DOHH2 (cell line): ENCODE measurements around the gene AMPD3.

ENCODE experiments used
- H3F3A ChIP-seq: fragments of 200-600 bp; sonication (generic), shearing (Covaris generic); 2 replicates; pipeline ENCODE4 v1.6.0; 2016; ENCODE audit warnings: antibody characterized with exemption, mild to moderate bottlenecking; ENCODE audit not compliant: control insufficient read depth, insufficient read depth
- H3K27ac ChIP-seq: fragments of 200-600 bp; sonication (generic); 2 replicates; pipeline ENCODE4 v1.5.1; 2014; ENCODE audit warnings: low read depth, mild to moderate bottlenecking, low read length, moderate library complexity
- H3K27me3 ChIP-seq: fragments of 200-600 bp; sonication (generic); 2 replicates; pipeline ENCODE4 v1.6.1; 2014; ENCODE audit warnings: mild to moderate bottlenecking, low read length, mixed read lengths; ENCODE audit not compliant: control insufficient read depth
- H3K36me3 ChIP-seq: fragments of 200-600 bp; sonication (generic); 2 replicates; pipeline ENCODE4 v1.6.1; 2014; ENCODE audit warnings: mild to moderate bottlenecking, low read length, moderate library complexity, mixed read lengths; ENCODE audit not compliant: control insufficient read depth
- H3K4me1 ChIP-seq: fragments of 200-600 bp; sonication (generic); 2 replicates; pipeline ENCODE4 v1.6.1; 2014; ENCODE audit warnings: mild to moderate bottlenecking, low read length, mixed read lengths; ENCODE audit not compliant: control insufficient read depth
- H3K4me2 ChIP-seq: fragments of 200-600 bp; sonication (generic); 2 replicates; pipeline ENCODE4 v1.6.0; 2014; ENCODE audit warnings: mild to moderate bottlenecking, low read length, moderate library complexity
- H3K4me3 ChIP-seq: fragments of 200-600 bp; sonication (generic); 2 replicates; pipeline ENCODE4 v1.5.1; 2014; ENCODE audit warnings: mild to moderate bottlenecking, low read length, mixed read lengths
- H3K79me2 ChIP-seq: fragments of 200-600 bp; sonication (generic); 2 replicates; pipeline ENCODE4 v1.6.1; 2014; ENCODE audit warnings: mild to moderate bottlenecking, low read length, mixed read lengths; ENCODE audit not compliant: control insufficient read depth
- H3K9me2 ChIP-seq: fragments of 200-600 bp; sonication (generic); replicated peaks from 2 replicates; pipeline ENCODE4 v1.6.1; 2014; ENCODE audit warnings: mild to moderate bottlenecking, low read length, mixed read lengths; ENCODE audit not compliant: control insufficient read depth
- H3K9me3 ChIP-seq: fragments of 200-600 bp; sonication (generic); 2 replicates; pipeline ENCODE4 v1.6.1; 2014; ENCODE audit warnings: antibody characterized with exemption, low read length, mixed read lengths; ENCODE audit not compliant: control insufficient read depth, insufficient read depth
- H4K20me1 ChIP-seq: fragments of 200-600 bp; sonication (generic); 2 replicates; pipeline ENCODE4 v1.6.0; 2014; ENCODE audit warnings: low read depth, mild to moderate bottlenecking, antibody characterized with exemption, low read length, moderate library complexity; ENCODE audit not compliant: control insufficient read depth, insufficient read depth
- CTCF ChIP-seq: fragments of 200-600 bp; sonication (generic); IDR thresholded peaks from one replicate; pipeline ENCODE4 v1.5.1; 2014; ENCODE audit warnings: antibody characterized with exemption, mild to moderate bottlenecking, low read depth, low read length; ENCODE audit not compliant: poor library complexity, severe bottlenecking
- EZH2phosphoT487 ChIP-seq: fragments of 200-600 bp; sonication (generic); IDR thresholded peaks from 2 replicates; pipeline ENCODE4 v1.6.1; 2017; ENCODE audit warnings: borderline replicate concordance, mild to moderate bottlenecking, antibody characterized with exemption, low read length, moderate library complexity, mixed read lengths

AMPD3 gene

GRCh38 chr11:10532526-10532925, 77.5 kb downstream of the AMPD3 start:
- Histone ChIP-seq H3K4me1 (peaks cover 20% of the 10 kb centered on the region), H3K36me3 (peaks cover 24% of the 10 kb centered on the region), H3K27me3 (no peaks in the 10 kb centered on the region), H3K4me3 (no peak overlapping the region), H3F3A (no peaks in the 10 kb centered on the region), H3K79me2 (no peaks in the 10 kb centered on the region), H3K9me2 (no peaks in the 10 kb centered on the region), H4K20me1 (no peaks in the 10 kb centered on the region), H3K4me2 (no peak overlapping the region), H3K27ac (no peak overlapping the region), H3K9me3 (no peaks in the 10 kb centered on the region)
- no peak for TF ChIP-seq EZH2phosphoT487
- TF ChIP-seq CTCF = no peak

- Histone ChIP-seq H3K27ac (no peak overlapping the region), H3K4me3 (no peak overlapping the region), H3K9me2 (no peaks in the 10 kb centered on the region), H3F3A (no peaks in the 10 kb centered on the region), H3K79me2 (no peaks in the 10 kb centered on the region), H3K36me3 (peaks cover 24% of the 10 kb centered on the region), H3K4me2 (no peak overlapping the region), H3K4me1 (peaks cover 20% of the 10 kb centered on the region), H3K27me3 (no peaks in the 10 kb centered on the region), H3K9me3 (no peaks in the 10 kb centered on the region), H4K20me1 (no peaks in the 10 kb centered on the region)
- TF ChIP-seq EZH2phosphoT487 (no peak), CTCF (no peak)
Observed at GRCh38 chr11:10533323-10533722, 78.3 kb downstream of the AMPD3 start.

- peaks cover 20% of the 10 kb centered on the region for H3K4me1 ChIP-seq
- TF ChIP-seq CTCF (no peak), EZH2phosphoT487 (no peak)
- no peaks in the 10 kb centered on the region for H3K9me3 ChIP-seq
- H3K4me3 ChIP-seq = no peak overlapping the region
- H3K27ac ChIP-seq = no peak overlapping the region
- no peaks in the 10 kb centered on the region for H4K20me1 ChIP-seq
- H3K36me3 ChIP-seq = peaks cover 15% of the 10 kb centered on the region
- H3K4me2 ChIP-seq = no peak overlapping the region
- H3K27me3 ChIP-seq = no peaks in the 10 kb centered on the region
- no peaks in the 10 kb centered on the region for H3K9me2 ChIP-seq
- H3K79me2 ChIP-seq = peaks cover 5% of the 10 kb centered on the region
- H3F3A ChIP-seq = no peaks in the 10 kb centered on the region
Observed at GRCh38 chr11:10534316-10534715, 79.3 kb downstream of the AMPD3 start.

- H3F3A ChIP-seq = no peaks in the 10 kb centered on the region
- no peaks in the 10 kb centered on the region for H3K9me3 ChIP-seq
- no peak overlapping the region for H3K27ac ChIP-seq
- H3K9me2 ChIP-seq = no peaks in the 10 kb centered on the region
- H3K4me3 ChIP-seq = no peak overlapping the region
- no peaks in the 10 kb centered on the region for H3K27me3 ChIP-seq
- no peak overlapping the region for H3K4me2 ChIP-seq
- peaks cover 5% of the 10 kb centered on the region for H3K36me3 ChIP-seq
- peaks cover 38% of the 10 kb centered on the region for H3K4me1 ChIP-seq
- H3K79me2 ChIP-seq = peaks cover 17% of the 10 kb centered on the region
- H4K20me1 ChIP-seq = no peaks in the 10 kb centered on the region
- no peak for TF ChIP-seq EZH2phosphoT487
- no peak for TF ChIP-seq CTCF
Observed at GRCh38 chr11:10537600-10537999, 82.5 kb downstream of the AMPD3 start.
